OCI-LY1 (cell line): Measurements from ENCODE around the gene FSTL5.

ENCODE experiments used
- CTCF ChIP-seq: fragments of 200-600 bp; sonication (generic), shearing (Covaris generic); IDR thresholded peaks from 2 replicates; pipeline ENCODE4 v1.5.1; 2017; ENCODE audit warnings: mild to moderate bottlenecking, antibody characterized with exemption, low read length, moderate library complexity, mixed read lengths
- EZH2 ChIP-seq: fragments of 200-600 bp; sonication (generic), shearing (Covaris generic); IDR thresholded peaks from 2 replicates; pipeline ENCODE4 v1.8.0; 2017; ENCODE audit warnings: borderline replicate concordance, mixed run types, mild to moderate bottlenecking, antibody characterized with exemption, low read length, moderate library complexity, mixed read lengths

GRCh38 chr4:161813889-161814288 lies 349.9 kb downstream of the FSTL5 start:
- no peak for TF ChIP-seq CTCF
- no peak for TF ChIP-seq EZH2
